GM20000 (cell line): ENCODE measurements around the gene TIE1.

Experiments used
- DNase-seq: peaks from one replicate; pipeline ENCODE4 v3.0.0; 2012; ENCODE audit warnings: low spot score
- TF ChIP-seq, protein P1 (sequence below): IDR thresholded peaks from 2 replicates; pipeline ENCODE4 v1.5.1; 2012; ENCODE audit warnings: mild to moderate bottlenecking, control low read depth; ENCODE audit errors: extremely low read depth, missing control alignments

TIE1 gene

GRCh38 chr1:43280692-43281091, 20.1 kb upstream of the TIE1 start:
- DNase-seq, result no peak
- TF ChIP-seq, protein P1, sequence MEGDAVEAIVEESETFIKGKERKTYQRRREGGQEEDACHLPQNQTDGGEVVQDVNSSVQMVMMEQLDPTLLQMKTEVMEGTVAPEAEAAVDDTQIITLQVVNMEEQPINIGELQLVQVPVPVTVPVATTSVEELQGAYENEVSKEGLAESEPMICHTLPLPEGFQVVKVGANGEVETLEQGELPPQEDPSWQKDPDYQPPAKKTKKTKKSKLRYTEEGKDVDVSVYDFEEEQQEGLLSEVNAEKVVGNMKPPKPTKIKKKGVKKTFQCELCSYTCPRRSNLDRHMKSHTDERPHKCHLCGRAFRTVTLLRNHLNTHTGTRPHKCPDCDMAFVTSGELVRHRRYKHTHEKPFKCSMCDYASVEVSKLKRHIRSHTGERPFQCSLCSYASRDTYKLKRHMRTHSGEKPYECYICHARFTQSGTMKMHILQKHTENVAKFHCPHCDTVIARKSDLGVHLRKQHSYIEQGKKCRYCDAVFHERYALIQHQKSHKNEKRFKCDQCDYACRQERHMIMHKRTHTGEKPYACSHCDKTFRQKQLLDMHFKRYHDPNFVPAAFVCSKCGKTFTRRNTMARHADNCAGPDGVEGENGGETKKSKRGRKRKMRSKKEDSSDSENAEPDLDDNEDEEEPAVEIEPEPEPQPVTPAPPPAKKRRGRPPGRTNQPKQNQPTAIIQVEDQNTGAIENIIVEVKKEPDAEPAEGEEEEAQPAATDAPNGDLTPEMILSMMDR, result no peak

GRCh38 chr1:43282220-43283195, 18.3 kb upstream of the TIE1 start:
- TF ChIP-seq, protein P1, result no peak
- no peak for DNase-seq

DNA sequence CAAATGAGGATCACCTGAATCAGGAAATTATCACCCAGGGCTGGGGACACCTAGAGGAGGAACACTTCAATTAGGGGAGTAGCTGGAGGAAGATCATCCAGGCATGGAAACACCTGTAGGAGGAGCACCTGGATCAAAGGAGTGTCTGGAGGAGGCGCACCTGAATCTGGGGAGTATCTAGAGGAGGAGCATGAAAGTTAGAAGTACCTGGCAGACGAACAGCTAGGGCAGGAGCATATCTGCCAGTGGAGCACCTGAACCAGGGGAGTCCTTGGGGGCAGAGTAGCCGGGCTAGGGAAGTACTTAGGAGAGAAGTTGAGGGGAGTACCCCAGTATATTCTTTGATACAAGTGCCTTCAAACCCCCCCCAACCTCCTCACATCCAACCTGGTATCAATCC, 16.7 kb upstream of the TIE1 start:
- TF ChIP-seq, protein P1, result no peak
- no peak for DNase-seq

DNA sequence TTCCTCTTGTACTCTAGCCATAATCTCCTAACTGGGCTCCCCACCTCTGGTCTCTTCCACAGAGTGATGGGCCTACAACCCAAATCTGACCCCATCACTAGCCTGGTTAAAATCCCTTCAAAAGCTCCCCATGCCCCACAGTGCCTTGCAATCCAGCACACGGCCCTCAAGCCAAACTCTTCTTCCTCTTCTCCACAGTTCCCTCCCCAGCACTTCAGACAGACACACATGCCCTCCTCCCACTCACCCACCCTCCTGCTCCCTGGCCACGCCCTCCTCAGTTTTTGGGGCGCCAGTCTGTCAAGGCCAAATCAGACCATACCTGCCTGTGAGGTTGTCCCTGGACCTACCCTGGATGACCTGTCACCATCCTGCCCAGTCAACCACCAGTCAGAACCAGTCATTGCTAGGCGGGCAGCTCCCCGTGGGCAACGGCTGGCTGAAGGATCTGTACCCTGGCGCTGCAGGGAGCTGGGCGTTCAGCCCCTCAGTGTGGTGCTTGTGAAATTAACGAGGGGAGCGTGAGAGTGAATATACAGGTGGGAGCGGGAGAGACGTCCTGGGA, 16.2 kb upstream of the TIE1 start:
- DNase-seq, result no peak
- TF ChIP-seq, protein P1, result no peak

DNA sequence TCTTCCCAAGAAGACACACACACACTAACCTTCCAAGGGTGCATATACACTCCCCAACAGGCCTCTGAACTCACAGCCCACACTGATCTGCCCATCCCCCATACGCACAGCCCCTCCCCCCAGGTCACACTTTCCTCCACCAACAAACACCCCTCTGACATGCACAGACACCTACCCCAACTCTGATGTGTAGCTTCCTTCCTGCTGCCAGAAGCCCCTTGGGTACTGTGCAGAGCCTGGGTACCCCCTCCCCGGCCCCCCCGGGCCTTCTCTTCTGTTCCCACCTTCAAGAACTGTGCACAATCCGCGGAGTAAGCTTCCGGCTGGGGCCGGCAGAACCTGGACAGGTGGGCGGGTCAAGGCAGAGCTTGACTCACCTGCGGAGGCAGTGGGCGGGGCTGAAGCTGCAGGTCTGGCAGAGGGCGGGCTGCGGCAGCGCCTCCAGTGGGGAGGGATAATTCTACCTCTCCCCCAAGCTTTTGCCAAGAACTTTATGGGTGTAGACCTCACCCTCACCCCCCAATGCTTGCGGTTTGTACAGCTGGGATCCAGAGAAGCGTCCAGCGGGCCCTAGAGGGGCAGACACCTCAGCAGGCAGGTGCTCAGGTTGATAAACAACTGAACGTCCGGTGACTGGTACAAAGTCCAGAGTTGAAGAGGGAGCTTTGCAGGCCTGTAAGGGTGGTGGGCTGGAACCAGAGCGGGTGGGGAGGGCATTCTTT, 15.4 kb upstream of the TIE1 start, which contains the start of gene C1orf210:
C1orf210 (minus strand) TSS at position 313 of the 722 bp plus-strand sequence. CDS start 2,311 bp downstream, outside the sequence.
- TF ChIP-seq, protein P1, result no peak
- DNase-seq, result no peak

- DNase-seq, result no peak
- TF ChIP-seq, protein P1, result no peak
Measured at GRCh38 chr1:43286115-43286514, 14.7 kb upstream of the TIE1 start.

GRCh38 chr1:43286533-43286932, 14.2 kb upstream of the TIE1 start:
- no peak for DNase-seq
- TF ChIP-seq, protein P1, result no peak
